HT1080 (cell line): ENCODE measurements around the gene TRAF4. TPM values are rescaled to one million over a fixed set of nuclear protein-coding genes. Genes with fewer than 3 reads are reported as not detected.
"Not testable (repeated sequence)": the region's sequence is repeated elsewhere in the genome, so short reads cannot be mapped to it uniquely, and the experiment has no call there.

Source experiments
- DNase-seq: peaks from one replicate; pipeline ENCODE4 v3.0.0-alpha.2; 2015; ENCODE audit warnings: low read depth
- small RNA-seq: library from RNA; depleted of rRNA; stranded (forward); fragments of <200 nt; gene quantifications from one replicate; pipeline ENCODE3, GENCODE V24; 2014
- total RNA-seq: library from RNA; depleted of rRNA; stranded (reverse); fragments of >200 nt; shearing (Covaris generic); gene quantifications from 2 replicates; pipeline ENCODE4 v1.2.3, GENCODE V29; 2014; rRNA removed

Gene TRAF4
- total RNA-seq, 1 experiment from 2014 or later = 68.7 TPM

DNA sequence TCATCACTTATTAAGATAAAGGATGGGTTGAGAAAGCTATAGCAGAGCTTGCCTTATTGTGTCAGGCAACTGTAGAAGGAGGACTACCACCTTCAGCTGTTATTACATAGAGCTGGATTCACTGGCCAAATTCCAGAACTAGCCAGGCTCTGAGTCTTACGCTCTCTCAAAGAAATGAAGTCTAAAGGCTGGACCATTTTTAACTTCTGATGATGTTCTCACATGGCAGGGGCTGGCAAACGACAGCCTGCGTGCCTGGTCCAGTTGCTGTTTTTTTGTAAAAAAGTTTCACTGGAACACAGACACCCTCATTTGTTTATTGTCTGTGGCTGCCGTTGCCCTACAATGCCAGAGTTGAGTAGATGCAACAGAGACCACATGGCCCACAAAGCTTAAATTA, 21.2 kb downstream of the TRAF4 start:
- no peak for DNase-seq

DNA sequence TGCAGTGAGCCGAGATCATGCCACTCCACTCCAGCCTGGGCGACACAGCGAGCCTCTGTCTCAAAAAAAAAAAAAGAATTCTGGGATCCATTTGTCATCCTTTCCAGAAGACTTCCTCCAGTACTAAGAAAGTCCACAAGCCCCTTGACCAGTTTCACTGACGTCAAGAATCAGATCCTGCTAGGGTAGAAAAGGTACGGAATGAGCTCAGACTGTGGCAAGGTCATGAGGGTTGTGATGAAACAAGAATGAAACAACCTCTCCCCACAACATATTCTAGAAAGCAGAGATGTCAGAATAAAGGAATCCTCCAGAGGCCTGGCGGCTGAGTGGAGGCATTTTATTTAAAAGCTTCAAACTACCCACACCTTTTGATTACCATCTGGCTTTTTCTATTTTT, 29.9 kb downstream of the TRAF4 start:
- no peak for DNase-seq

GRCh38 chr17:28774206-28774605, 30.4 kb downstream of the TRAF4 start:
- DNase-seq = no peak

- DNase-seq = no peak
These were observed 33.4 kb downstream of the TRAF4 start for GRCh38 chr17:28777178-28777577.

DNA sequence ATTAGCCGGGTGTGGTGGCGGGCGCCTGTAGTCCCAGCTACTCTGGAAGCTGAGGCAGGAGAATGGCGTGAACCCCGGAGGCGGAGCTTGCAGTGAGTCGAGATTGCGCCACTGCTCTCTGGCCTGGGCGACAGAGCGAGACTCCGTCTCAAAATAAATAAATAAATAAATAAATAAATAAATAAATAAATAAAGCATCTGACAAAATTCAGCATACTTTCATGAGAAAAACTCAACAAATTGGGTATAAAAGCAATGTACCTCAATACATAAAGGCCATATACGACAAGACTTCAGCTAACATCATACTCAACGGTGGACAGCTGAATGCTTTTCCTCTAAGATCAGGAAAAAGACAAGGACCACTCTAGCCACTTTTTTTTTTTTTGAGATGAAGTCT, 35.8 kb downstream of the TRAF4 start:
- not testable (repeated sequence) for DNase-seq

GRCh38 chr17:28783161-28783560, 39.4 kb downstream of the TRAF4 start:
- DNase-seq = no peak

- no peak for DNase-seq
These were observed 44.3 kb downstream of the TRAF4 start for GRCh38 chr17:28788100-28788499.

GRCh38 chr17:28792877-28793661, 49.3 kb downstream of the TRAF4 start:
- DNase-seq = no peak

- not testable (repeated sequence) for DNase-seq
These were observed 51.1 kb downstream of the TRAF4 start for GRCh38 chr17:28794846-28795441.

GRCh38 chr17:28796062-28796461, 52.3 kb downstream of the TRAF4 start:
- DNase-seq = no peak

Small RNA genes lying within 50 kb of the gene (small RNA-seq; reads per million reads assigned to genes)
- gene SNORD42A = not detected
- gene SNORD42B = not detected
- not detected for gene SNORD4A
- not detected for gene SNORD4B

Other genes starting within 250 kb of the TRAF4 start
- not detected in 2 replicates for gene FOXN1, start 237.7 kb upstream of the TRAF4 start, total RNA-seq
- 57.8 and 58.4 TPM in 2 replicates for gene UNC119, start 191.4 kb upstream of the TRAF4 start, total RNA-seq
- gene PIGS, start 172.5 kb upstream of the TRAF4 start, total RNA-seq = 34.1 and 43.0 TPM in 2 replicates
- gene ALDOC, start 167.1 kb upstream of the TRAF4 start, total RNA-seq = 17.1 and 18.4 TPM in 2 replicates
- gene SPAG5, start 145.0 kb upstream of the TRAF4 start, total RNA-seq = 84.5 and 93.0 TPM in 2 replicates
- 2.8 and 5.8 TPM in 2 replicates for gene RSKR, start 129.8 kb upstream of the TRAF4 start, total RNA-seq
- 160 and 168 TPM in 2 replicates for gene BLTP2, start 98.9 kb upstream of the TRAF4 start, total RNA-seq
- 49.3 and 64.3 TPM in 2 replicates for gene SDF2, start 82.1 kb upstream of the TRAF4 start, total RNA-seq
- gene SUPT6H, start 81.8 kb upstream of the TRAF4 start, total RNA-seq = 48.7 and 52.3 TPM in 2 replicates
- 0.80 and 1.3 TPM in 2 replicates for gene PROCA1, start 32.1 kb upstream of the TRAF4 start, total RNA-seq
- gene RAB34, start 26.1 kb upstream of the TRAF4 start, total RNA-seq = 134 and 141 TPM in 2 replicates
- 1,148 and 1,282 TPM in 2 replicates for gene RPL23A, start 24.0 kb upstream of the TRAF4 start, total RNA-seq
- 28.8 and 29.9 TPM in 2 replicates for gene TLCD1, start 17.8 kb upstream of the TRAF4 start, total RNA-seq
- 3.2 and 4.5 TPM in 2 replicates for gene NEK8, start 15.2 kb upstream of the TRAF4 start, total RNA-seq
- gene FAM222B, start 98.8 kb downstream of the TRAF4 start, total RNA-seq = 4.4 and 11.9 TPM in 2 replicates
- 35.4 and 47.1 TPM in 2 replicates for gene ERAL1, start 111.0 kb downstream of the TRAF4 start, total RNA-seq
- 23.4 and 28.1 TPM in 2 replicates for gene FLOT2, start 153.7 kb downstream of the TRAF4 start, total RNA-seq
- gene DHRS13, start 159.1 kb downstream of the TRAF4 start, total RNA-seq = 8.7 and 13.6 TPM in 2 replicates
- 21.1 and 24.7 TPM in 2 replicates for gene PHF12, start 207.5 kb downstream of the TRAF4 start, total RNA-seq